Body of pancreas (tissue), 4 donors: ENCODE measurements around the gene ANKRD11. TPM values are rescaled to one million over a fixed set of nuclear protein-coding genes. Genes with fewer than 3 reads are reported as not detected.

Source experiments
- ATAC-seq: fragments of 150-250 bp; one replicate; pipeline ENCODE4 v1.9.1; 2016
- DNase-seq, 4 donors: peaks; one replicate each; pipeline ENCODE4 v3.0.0-alpha.2; 2019
- H3K27ac ChIP-seq, 4 donors: fragments of 200-600 bp; sonication (generic); 1 replicate in 3 of 4; 2 replicates in 1 of 4; pipeline versions ENCODE4 v1.5.1 to v1.6.1; 2016 to 2019; ENCODE audit warnings: mild to moderate bottlenecking in 1 of 4, mixed read lengths in 1 of 4, moderate library complexity in 1 of 4
- H3K27me3 ChIP-seq, 2 donors: fragments of 200-600 bp; sonication (generic); one replicate each; pipeline ENCODE4 v1.6.0; 2016; ENCODE audit warnings: mild to moderate bottlenecking in 1 of 2
- H3K36me3 ChIP-seq, 2 donors: fragments of 200-600 bp; sonication (generic); replicated peaks in 1 of 2; 2 replicates each; pipeline ENCODE4 v1.5.1; 2016; ENCODE audit warnings: low read depth in 2 of 2; ENCODE audit not compliant: insufficient read depth in 1 of 2
- H3K4me1 ChIP-seq: fragments of 200-600 bp; sonication (generic); one replicate; pipeline ENCODE4 v1.6.0; 2016
- H3K4me3 ChIP-seq, 2 donors: fragments of 200-600 bp; sonication (generic); 1 replicate in 1 of 2; 2 replicates in 1 of 2; pipeline ENCODE4 v1.5.1; 2016 to 2019
- H3K9me3 ChIP-seq, 3 donors: fragments of 200-600 bp; sonication (generic); 1 replicate in 2 of 3; 2 replicates in 1 of 3; pipeline ENCODE4 v1.5.1; 2016
- POLR2A ChIP-seq, 3 donors: fragments of 450-650 bp; IDR thresholded peaks; one replicate each; pipeline ENCODE4 v1.6.1; 2016; ENCODE audit warnings: antibody characterized with exemption in 3 of 3, mild to moderate bottlenecking in 2 of 3
- WGBS, 2 donors: methylation state at CpG; one replicate each; pipeline ENCODE4 v1.1.5; 2017; 5-methylcytosine and 5-hydroxymethylcytosine counted together
- intact Hi-C: fragments of 100-400 bp; cut with DNase I; formaldehyde crosslinking; loops from one replicate; pipeline ENCODE4 v1.15.1; 2023
- total RNA-seq, 2 donors: library from RNA; depleted of rRNA; stranded (reverse); fragments of >200 nt; gene quantifications; one replicate each; pipeline ENCODE4 v1.1.0, GENCODE V29; 2016
- TF ChIP-seq, protein P1 (sequence below), 7 experiments: fragments of 450-650 bp in 4 of 7; fragments of 200-600 bp in 3 of 7; sonication (generic) in 3 of 7; IDR thresholded peaks; one replicate each; pipeline ENCODE4 v1.5.1; 2016 to 2019; ENCODE audit warnings: antibody characterized with exemption in 7 of 7

The ANKRD11 gene
- total RNA-seq, 2 donors from 2014 or later = 52.1 to 97.9 TPM

GRCh38 chr16:89237733-89238132 lies 252.6 kb downstream of the ANKRD11 start:
- Histone ChIP-seq H3K27ac (no peak overlapping the region), H3K9me3 (no peaks in the 10 kb centered on the region), H3K36me3 (peaks cover 0 to 1% of the 10 kb centered on the region in 2 donors), H3K27me3 (no peaks in the 10 kb centered on the region), H3K4me3 (no peak overlapping the region), H3K4me1 (peaks cover 9% of the 10 kb centered on the region)
- no peak for TF ChIP-seq POLR2A (IDR thresholded peaks at IDR 0.05)
- TF ChIP-seq, protein P1, sequence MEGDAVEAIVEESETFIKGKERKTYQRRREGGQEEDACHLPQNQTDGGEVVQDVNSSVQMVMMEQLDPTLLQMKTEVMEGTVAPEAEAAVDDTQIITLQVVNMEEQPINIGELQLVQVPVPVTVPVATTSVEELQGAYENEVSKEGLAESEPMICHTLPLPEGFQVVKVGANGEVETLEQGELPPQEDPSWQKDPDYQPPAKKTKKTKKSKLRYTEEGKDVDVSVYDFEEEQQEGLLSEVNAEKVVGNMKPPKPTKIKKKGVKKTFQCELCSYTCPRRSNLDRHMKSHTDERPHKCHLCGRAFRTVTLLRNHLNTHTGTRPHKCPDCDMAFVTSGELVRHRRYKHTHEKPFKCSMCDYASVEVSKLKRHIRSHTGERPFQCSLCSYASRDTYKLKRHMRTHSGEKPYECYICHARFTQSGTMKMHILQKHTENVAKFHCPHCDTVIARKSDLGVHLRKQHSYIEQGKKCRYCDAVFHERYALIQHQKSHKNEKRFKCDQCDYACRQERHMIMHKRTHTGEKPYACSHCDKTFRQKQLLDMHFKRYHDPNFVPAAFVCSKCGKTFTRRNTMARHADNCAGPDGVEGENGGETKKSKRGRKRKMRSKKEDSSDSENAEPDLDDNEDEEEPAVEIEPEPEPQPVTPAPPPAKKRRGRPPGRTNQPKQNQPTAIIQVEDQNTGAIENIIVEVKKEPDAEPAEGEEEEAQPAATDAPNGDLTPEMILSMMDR (IDR thresholded peaks at IDR 0.05) = no peak
- intact Hi-C loops = no loop called here
- WGBS, 2 donors = 83 to 88% methylated on average over 3 of the region's 3 CpGs
- DNase-seq (no peak), ATAC-seq (no peak)

- ATAC-seq = no peak
- Histone ChIP-seq H3K4me3 (no peak overlapping the region), H3K27me3 (no peaks in the 10 kb centered on the region), H3K9me3 (no peaks in the 10 kb centered on the region), H3K4me1 (no peaks in the 10 kb centered on the region), H3K27ac (no peak overlapping the region), H3K36me3 (peaks cover 0 to 4% of the 10 kb centered on the region in 2 donors)
- intact Hi-C loops = no loop called here
- WGBS, 2 donors = 93 to 94% methylated on average over 16 of the region's 16 CpGs
- no peak for DNase-seq
- TF ChIP-seq, protein P1 (IDR thresholded peaks at IDR 0.05) = no peak
- no peak for TF ChIP-seq POLR2A (IDR thresholded peaks at IDR 0.05)
These were observed 256.5 kb downstream of the ANKRD11 start for GRCh38 chr16:89233678-89234490.

DNA sequence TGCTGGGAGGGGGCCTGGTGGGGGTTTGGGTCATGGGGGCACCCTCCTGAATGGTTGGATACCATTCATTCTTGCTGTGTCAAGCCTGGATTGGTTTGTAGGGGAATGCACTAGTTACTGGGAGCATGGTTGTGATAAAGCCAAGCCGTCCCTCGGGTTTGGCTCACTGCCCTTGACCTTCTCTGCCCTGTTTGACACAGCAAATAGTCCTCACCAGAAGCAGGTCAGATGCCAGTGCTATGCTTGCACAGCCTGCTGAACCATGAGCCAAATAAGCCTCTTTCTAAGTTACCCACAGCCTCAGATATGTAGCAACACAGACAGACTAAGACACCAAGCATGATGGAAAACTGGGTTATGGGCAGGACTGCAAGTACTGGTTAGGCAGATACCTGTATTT lies 258.3 kb downstream of the ANKRD11 start:
- DNase-seq (no peak), ATAC-seq (no peak)
- WGBS, 2 donors = 10 to 25% methylated on average over 2 of the region's 2 CpGs
- Histone ChIP-seq H3K4me1 (no peaks in the 10 kb centered on the region), H3K9me3 (no peaks in the 10 kb centered on the region), H3K4me3 (no peak overlapping the region), H3K36me3 (peaks cover 0 to 18% of the 10 kb centered on the region in 2 donors), H3K27ac (no peak overlapping the region), H3K27me3 (no peaks in the 10 kb centered on the region)
- intact Hi-C loops = no loop called here
- TF ChIP-seq POLR2A (IDR thresholded peaks at IDR 0.05) = no peak

DNA sequence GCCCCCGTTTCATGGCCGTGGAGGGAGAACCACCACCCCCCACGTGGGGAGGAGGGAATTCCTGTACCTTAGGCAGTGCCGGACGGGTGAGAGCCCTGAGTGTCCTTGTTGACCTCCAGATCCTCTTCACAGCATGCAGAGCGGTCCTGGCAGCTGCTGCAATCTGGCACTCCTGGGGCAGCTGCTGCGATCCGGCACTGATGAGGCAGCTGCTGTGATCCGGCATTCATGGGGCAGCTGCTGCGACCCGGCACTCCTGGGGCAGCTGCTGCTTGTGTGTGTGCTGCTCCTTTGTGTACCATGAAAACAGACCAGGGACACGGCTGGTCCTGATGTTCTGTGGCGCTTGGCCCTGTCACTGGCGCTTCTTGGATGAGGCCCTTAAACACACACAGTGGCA lies 260.1 kb downstream of the ANKRD11 start:
- ATAC-seq = no peak

GRCh38 chr16:89224665-89225064 lies 265.7 kb downstream of the ANKRD11 start:
- Histone ChIP-seq H3K36me3 (peaks cover 9 to 34% of the 10 kb centered on the region in 2 donors), H3K27ac (no peak overlapping the region), H3K27me3 (no peaks in the 10 kb centered on the region), H3K4me3 (no peak overlapping the region), H3K9me3 (no peaks in the 10 kb centered on the region), H3K4me1 (no peaks in the 10 kb centered on the region)
- no peak for ATAC-seq
- no peak for TF ChIP-seq POLR2A (IDR thresholded peaks at IDR 0.05)
- TF ChIP-seq, protein P1 (IDR thresholded peaks at IDR 0.05) = no peak
- intact Hi-C loops = no loop called here
- 88 to 96% methylated on average over 10 of the region's 10 CpGs for WGBS, 2 donors
- no peak for DNase-seq

More for the DNA sequence above, 260.1 kb downstream of the ANKRD11 start:
- intact Hi-C loops = no loop called here
- Histone ChIP-seq H3K27ac (no peak overlapping the region), H3K4me1 (no peaks in the 10 kb centered on the region), H3K27me3 (no peaks in the 10 kb centered on the region), H3K9me3 (no peaks in the 10 kb centered on the region), H3K4me3 (no peak overlapping the region), H3K36me3 (peaks cover 0 to 22% of the 10 kb centered on the region in 2 donors)
- TF ChIP-seq, protein P1 (IDR thresholded peaks at IDR 0.05) = no peak
- TF ChIP-seq POLR2A (IDR thresholded peaks at IDR 0.05) = no peak
- DNase-seq = no peak
- 90 to 94% methylated on average over 3 to 14 of the region's 14 CpGs for WGBS, 2 donors
